GM12872 (cell line): ENCODE measurements around the gene CTDSPL.

Experiments used
- CTCF ChIP-seq: IDR thresholded peaks from 3 replicates; pipeline ENCODE4 v1.5.1; 2011; ENCODE audit warnings: low read depth, mild to moderate bottlenecking, low read length, moderate library complexity; ENCODE audit not compliant: insufficient read depth

CTDSPL gene

GRCh38 chr3:37945807-37946530, 84.3 kb downstream of the CTDSPL start:
- no peak for TF ChIP-seq CTCF

GRCh38 chr3:37946531-37946889, 84.8 kb downstream of the CTDSPL start:
- TF ChIP-seq CTCF, result no peak

GRCh38 chr3:37949866-37950265, 88.2 kb downstream of the CTDSPL start:
- TF ChIP-seq CTCF, result no peak

GRCh38 chr3:37952564-37952963, 90.9 kb downstream of the CTDSPL start:
- TF ChIP-seq CTCF, result no peak

- no peak for TF ChIP-seq CTCF
Measured at GRCh38 chr3:37953226-37953625, 91.5 kb downstream of the CTDSPL start.

- no peak for TF ChIP-seq CTCF
Measured at GRCh38 chr3:37953707-37954394, 92.2 kb downstream of the CTDSPL start.

- TF ChIP-seq CTCF, result no peak
Measured at GRCh38 chr3:37954881-37955280, 93.2 kb downstream of the CTDSPL start.
